Gastrocnemius medialis (tissue), 4 donors: Measurements from ENCODE around the gene FAM107B. TPM values are rescaled to one million over a fixed set of nuclear protein-coding genes. Genes with fewer than 3 reads are reported as not detected.

ENCODE experiments used
- ATAC-seq, 2 donors: fragments of 150-250 bp; one replicate each; pipeline ENCODE4 v1.9.1; 2016
- DNase-seq, 2 donors: peaks; one replicate each; pipeline ENCODE4 v3.0.0-alpha.2; 2019
- H3K27ac ChIP-seq, 4 donors: fragments of 200-600 bp; sonication (generic); 1 replicate in 1 of 4; 2 replicates in 3 of 4; pipeline ENCODE4 v1.5.1; 2016 to 2018; ENCODE audit warnings: mild to moderate bottlenecking in 2 of 4, moderate library complexity in 1 of 4
- H3K27me3 ChIP-seq, 3 donors: fragments of 200-600 bp; sonication (generic) in 2 of 3; 1 replicate in 1 of 3; 2 replicates in 2 of 3; pipeline versions ENCODE4 v1.5.1 to v1.6.0; 2016 to 2019; ENCODE audit warnings: mild to moderate bottlenecking in 1 of 3, moderate library complexity in 1 of 3
- H3K36me3 ChIP-seq, 2 donors: fragments of 200-600 bp; sonication (generic) in 1 of 2; one replicate each; pipeline ENCODE4 v1.5.1; 2017 to 2018
- H3K4me1 ChIP-seq, 2 donors: fragments of 200-600 bp; sonication (generic) in 1 of 2; one replicate each; pipeline ENCODE4 v1.5.1; 2016 to 2017; ENCODE audit warnings: mild to moderate bottlenecking in 2 of 2
- H3K4me3 ChIP-seq, 4 donors: fragments of 200-600 bp; sonication (generic) in 3 of 4; 1 replicate in 1 of 4; 2 replicates in 3 of 4; pipeline ENCODE4 v1.5.1; 2016 to 2019; ENCODE audit warnings: mild to moderate bottlenecking in 2 of 4
- H3K9me3 ChIP-seq, 3 donors: fragments of 200-600 bp; sonication (generic) in 2 of 3; 1 replicate in 1 of 3; 2 replicates in 2 of 3; pipeline ENCODE4 v1.5.1; 2016 to 2019
- POLR2A ChIP-seq, 2 donors: fragments of 450-650 bp; IDR thresholded peaks; one replicate each; pipeline ENCODE4 v1.6.1; 2017; ENCODE audit warnings: antibody characterized with exemption in 2 of 2, mild to moderate bottlenecking in 2 of 2, moderate library complexity in 2 of 2
- in situ Hi-C, 4 donors: fragments of 200-750 bp; cut with MboI; loops; one replicate each; pipeline versions ENCODE4 v1.15.0 to v1.8.0; 2017; ENCODE audit warnings: low sequenced_read_pairs in 4 of 4
- intact Hi-C: fragments of 100-400 bp; cut with DNase I; formaldehyde crosslinking; loops from one replicate; pipeline ENCODE4 v1.15.1; 2023; ENCODE audit warnings: low total_unique reads
- total RNA-seq, 4 donors: library from RNA; depleted of rRNA; stranded (reverse); fragments of >200 nt; gene quantifications; one replicate each; pipeline versions ENCODE4 v1.1.0 to v1.2.3, GENCODE V29; 2016
- TF ChIP-seq, protein P1 (sequence below), 5 experiments: fragments of 450-650 bp in 3 of 5; fragments of 200-600 bp in 2 of 5; sonication (generic) in 2 of 5; IDR thresholded peaks in 4 of 5; conservative IDR thresholded peaks in 1 of 5; 1 replicate in 4 of 5; 2 replicates in 1 of 5; pipeline ENCODE4 v1.5.1; 2016 to 2019; ENCODE audit warnings: antibody characterized with exemption in 5 of 5, mild to moderate bottlenecking in 3 of 5, moderate library complexity in 3 of 5

The FAM107B gene
- total RNA-seq, 4 donors from 2014 or later, result 1.5 to 3.7 (median 2.6) TPM

DNA sequence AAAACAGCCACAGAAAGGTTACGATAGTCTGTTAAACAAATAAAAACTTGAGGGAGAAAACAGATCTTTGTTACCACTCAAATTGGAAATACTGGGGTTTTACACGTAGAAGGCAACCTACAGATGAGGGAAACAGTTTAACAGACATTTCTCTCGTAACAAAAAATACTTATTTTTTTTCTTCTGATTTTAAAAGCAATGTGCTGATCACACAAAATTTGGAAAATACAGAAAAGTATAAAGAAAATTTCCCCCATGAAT, 211.7 kb downstream of the FAM107B start:
- H3K27me3 ChIP-seq, result no peaks in the 10 kb centered on the region
- no peaks in the 10 kb centered on the region for H3K4me1 ChIP-seq
- intact Hi-C loops, result no loop called here
- H3K4me3 ChIP-seq, result no peak overlapping the region
- H3K9me3 ChIP-seq, result no peaks in the 10 kb centered on the region
- in situ Hi-C loops, result no loop called here
- H3K36me3 ChIP-seq, result no peaks in the 10 kb centered on the region
- no peak for TF ChIP-seq POLR2A (IDR thresholded peaks at IDR 0.05)
- TF ChIP-seq, protein P1, sequence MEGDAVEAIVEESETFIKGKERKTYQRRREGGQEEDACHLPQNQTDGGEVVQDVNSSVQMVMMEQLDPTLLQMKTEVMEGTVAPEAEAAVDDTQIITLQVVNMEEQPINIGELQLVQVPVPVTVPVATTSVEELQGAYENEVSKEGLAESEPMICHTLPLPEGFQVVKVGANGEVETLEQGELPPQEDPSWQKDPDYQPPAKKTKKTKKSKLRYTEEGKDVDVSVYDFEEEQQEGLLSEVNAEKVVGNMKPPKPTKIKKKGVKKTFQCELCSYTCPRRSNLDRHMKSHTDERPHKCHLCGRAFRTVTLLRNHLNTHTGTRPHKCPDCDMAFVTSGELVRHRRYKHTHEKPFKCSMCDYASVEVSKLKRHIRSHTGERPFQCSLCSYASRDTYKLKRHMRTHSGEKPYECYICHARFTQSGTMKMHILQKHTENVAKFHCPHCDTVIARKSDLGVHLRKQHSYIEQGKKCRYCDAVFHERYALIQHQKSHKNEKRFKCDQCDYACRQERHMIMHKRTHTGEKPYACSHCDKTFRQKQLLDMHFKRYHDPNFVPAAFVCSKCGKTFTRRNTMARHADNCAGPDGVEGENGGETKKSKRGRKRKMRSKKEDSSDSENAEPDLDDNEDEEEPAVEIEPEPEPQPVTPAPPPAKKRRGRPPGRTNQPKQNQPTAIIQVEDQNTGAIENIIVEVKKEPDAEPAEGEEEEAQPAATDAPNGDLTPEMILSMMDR (IDR thresholded peaks at IDR 0.05 in 4 of 5, conservative IDR thresholded peaks at IDR 0.05 in 1 of 5), result no peak
- no peak overlapping the region for H3K27ac ChIP-seq
- ATAC-seq, result no peak
- DNase-seq, result no peak

DNA sequence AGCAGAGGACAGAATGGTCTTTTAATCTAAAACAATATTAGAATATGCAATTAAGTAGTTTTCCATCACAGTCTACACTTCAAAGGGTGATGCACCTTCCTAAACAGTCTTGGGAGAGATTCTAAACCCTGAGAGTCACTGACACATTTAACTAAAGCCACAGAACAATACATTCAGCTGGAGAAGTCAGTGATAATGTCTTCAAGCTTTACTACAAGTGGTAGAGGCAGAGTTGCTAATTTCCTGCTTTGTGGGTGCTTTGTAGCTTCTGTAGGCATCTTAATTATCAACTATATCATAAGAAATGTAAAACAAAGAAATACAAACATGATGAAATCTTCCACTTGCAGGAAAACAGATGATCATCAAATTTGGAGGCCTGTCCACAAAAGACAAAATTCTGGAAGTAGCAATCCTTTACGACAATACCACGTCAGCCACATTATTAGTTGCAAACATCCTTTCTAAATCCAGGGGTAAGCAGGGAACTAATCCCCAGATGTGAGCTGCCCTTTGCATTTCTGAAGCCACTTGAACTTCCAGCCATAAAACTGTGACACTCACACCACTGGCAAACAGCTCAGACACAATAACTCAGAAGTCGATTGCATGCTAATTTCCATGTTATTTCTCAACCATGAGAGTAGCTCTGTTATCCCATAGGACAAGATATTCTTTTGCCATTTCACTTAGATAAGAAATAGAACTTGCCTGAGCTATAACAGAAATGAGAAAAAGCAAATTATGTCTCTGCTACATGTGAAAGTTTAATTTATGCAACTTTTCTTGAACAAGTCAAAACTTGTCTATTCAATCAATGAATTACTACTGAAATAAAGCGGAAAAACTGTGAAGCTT, 212.2 kb downstream of the FAM107B start:
- no peak overlapping the region for H3K4me3 ChIP-seq
- no peak for ATAC-seq
- intact Hi-C loops (no loop called here), in situ Hi-C loops (no loop called here)
- H3K9me3 ChIP-seq, result no peaks in the 10 kb centered on the region
- no peaks in the 10 kb centered on the region for H3K27me3 ChIP-seq
- DNase-seq, result no peak
- H3K4me1 ChIP-seq, result no peaks in the 10 kb centered on the region
- no peaks in the 10 kb centered on the region for H3K36me3 ChIP-seq
- TF ChIP-seq, protein P1 (IDR thresholded peaks at IDR 0.05 in 4 of 5, conservative IDR thresholded peaks at IDR 0.05 in 1 of 5), result no peak
- no peak for TF ChIP-seq POLR2A (IDR thresholded peaks at IDR 0.05)
- H3K27ac ChIP-seq, result no peak overlapping the region

DNA sequence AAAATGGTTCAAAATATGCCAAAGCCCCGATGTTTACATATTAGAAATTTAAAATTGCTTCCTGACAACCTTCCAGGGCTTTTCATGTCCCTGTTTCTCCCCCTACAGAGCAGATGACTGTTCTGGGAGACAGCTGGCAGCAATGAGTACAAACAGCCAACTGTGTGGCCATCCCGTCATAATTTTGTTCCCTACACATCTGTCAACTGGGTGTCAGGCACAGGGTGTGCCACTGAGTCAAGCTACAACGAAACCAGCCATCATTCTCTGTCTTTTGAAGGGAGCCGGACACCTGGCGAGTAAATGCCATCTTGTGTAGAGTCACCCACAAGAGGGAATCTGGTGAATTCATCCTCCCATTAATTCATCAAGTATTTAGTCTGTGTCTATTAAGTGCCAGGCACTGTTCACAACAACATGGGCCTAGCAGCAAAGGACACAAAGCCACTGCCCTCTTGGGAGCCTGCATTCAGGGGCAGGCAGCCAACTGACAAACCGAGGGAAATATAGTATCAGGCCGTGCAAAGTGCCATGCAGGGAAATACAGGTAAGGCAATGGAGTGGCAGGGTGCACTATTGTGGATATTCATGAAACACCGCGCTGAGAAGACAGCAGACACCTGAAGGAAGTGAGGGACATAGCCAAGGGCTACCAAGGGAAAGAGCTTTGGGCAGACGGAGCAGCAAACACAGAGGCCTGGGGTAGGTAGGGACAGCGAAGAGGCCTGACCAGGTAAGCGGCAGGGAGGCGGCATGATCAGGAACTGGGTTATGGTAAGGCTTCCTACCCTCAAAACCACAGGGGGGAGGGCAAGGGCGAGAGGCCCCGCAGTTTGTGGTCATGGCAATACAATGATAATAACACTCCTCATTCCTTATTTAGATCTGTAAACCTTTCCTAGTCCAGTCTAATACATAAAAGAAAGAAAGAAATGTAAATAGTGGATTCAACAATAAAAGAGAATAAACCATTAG, 213.6 kb downstream of the FAM107B start:
- no peak overlapping the region for H3K4me3 ChIP-seq
- intact Hi-C loops, result no loop called here

DNA sequence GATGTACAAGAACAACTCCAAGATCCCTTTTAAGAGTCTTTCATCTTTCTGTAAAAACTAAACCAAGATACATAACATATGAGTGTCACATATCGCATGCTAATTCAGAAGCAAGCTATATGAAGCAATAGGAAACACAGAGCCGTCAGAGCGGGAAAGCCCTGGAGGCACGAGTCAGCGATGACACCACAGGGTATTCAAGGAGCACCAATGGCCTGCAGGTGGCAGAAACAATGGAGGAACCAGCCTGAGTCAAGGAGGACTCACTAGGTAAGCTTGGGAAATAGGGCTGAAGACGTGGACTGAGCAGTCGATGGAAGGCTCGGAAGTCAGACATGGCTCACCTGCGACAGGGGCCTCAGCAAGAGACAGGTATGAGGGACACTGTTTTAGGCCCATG, 214.4 kb downstream of the FAM107B start:
- Histone ChIP-seq H3K36me3 (no peaks in the 10 kb centered on the region), H3K9me3 (no peaks in the 10 kb centered on the region), H3K4me3 (no peak overlapping the region), H3K27me3 (no peaks in the 10 kb centered on the region), H3K4me1 (no peaks in the 10 kb centered on the region), H3K27ac (no peak overlapping the region)
- TF ChIP-seq POLR2A (IDR thresholded peaks at IDR 0.05), result no peak
- TF ChIP-seq, protein P1 (IDR thresholded peaks at IDR 0.05 in 4 of 5, conservative IDR thresholded peaks at IDR 0.05 in 1 of 5), result no peak
- DNase-seq (no peak), ATAC-seq (no peak)
- intact Hi-C loops (no loop called here), in situ Hi-C loops (no loop called here)

More for the DNA sequence above, 213.6 kb downstream of the FAM107B start:
- Histone ChIP-seq H3K27ac (no peak overlapping the region), H3K27me3 (no peaks in the 10 kb centered on the region), H3K36me3 (no peaks in the 10 kb centered on the region), H3K4me1 (no peaks in the 10 kb centered on the region), H3K9me3 (no peaks in the 10 kb centered on the region)
- in situ Hi-C loops, result no loop called here
- TF ChIP-seq, protein P1 (IDR thresholded peaks at IDR 0.05 in 4 of 5, conservative IDR thresholded peaks at IDR 0.05 in 1 of 5), result no peak
- no peak for TF ChIP-seq POLR2A (IDR thresholded peaks at IDR 0.05)
- ATAC-seq, result no peak
- DNase-seq, result no peak
